K562 (cell line): ENCODE measurements around the gene UCN. TPM values are rescaled to one million over a fixed set of nuclear protein-coding genes. Genes with fewer than 3 reads are reported as not detected.

Experiments used
- BRD4 ChIP-seq: fragments of 200-600 bp; sonication (generic); IDR thresholded peaks from 2 replicates; pipeline ENCODE4 v1.6.1; 2017; ENCODE audit warnings: inconsistent platforms
- CBFA2T2 ChIP-seq: fragments of 450-650 bp; conservative IDR thresholded peaks from 2 replicates; pipeline ENCODE4 v1.6.1; 2017; ENCODE audit warnings: mild to moderate bottlenecking
- EHMT2 ChIP-seq: fragments of 450-650 bp; IDR thresholded peaks from 2 replicates; pipeline ENCODE4 v1.6.1; 2018; ENCODE audit warnings: antibody characterized with exemption
- HINFP ChIP-seq: fragments of 450-650 bp; conservative IDR thresholded peaks from 2 replicates; pipeline ENCODE4 v1.6.1; 2016; ENCODE audit warnings: missing genetic modification characterization, low read depth, mild to moderate bottlenecking, control low read depth, missing compliant biosample characterization
- NR2C2 ChIP-seq, 2 experiments: fragments of 200-800 bp in 1 of 2; sonication (Bioruptor generic) in 1 of 2; sonication (generic) in 1 of 2; formaldehyde crosslinking in 1 of 2; IDR thresholded peaks; 2 replicates each; pipeline versions ENCODE4 v1.6.1 to v1.8.0; 2016 to 2022; ENCODE audit warnings: mild to moderate bottlenecking in 1 of 2, missing compliant biosample characterization in 1 of 2, missing genetic modification characterization in 1 of 2, missing genetic modification reagents in 1 of 2
- PYGO2 ChIP-seq: fragments of 450-650 bp; IDR thresholded peaks from 2 replicates; pipeline ENCODE4 v1.6.1; 2016; ENCODE audit warnings: mild to moderate bottlenecking, missing genetic modification characterization, moderate library complexity, missing compliant biosample characterization
- RFX1 ChIP-seq: fragments of 450-650 bp; IDR thresholded peaks from 2 replicates; pipeline ENCODE4 v1.6.1; 2016; ENCODE audit warnings: mild to moderate bottlenecking, moderate library complexity
- SMARCB1 ChIP-seq: IDR thresholded peaks from 2 replicates; pipeline ENCODE4 v1.6.1; 2011; ENCODE audit warnings: improper control_type of control experiment, low read depth; ENCODE audit not compliant: insufficient read length
- TCF7 ChIP-seq: sonication (generic); IDR thresholded peaks from 2 replicates; pipeline ENCODE4 v1.6.1; 2016; ENCODE audit warnings: antibody characterized with exemption, borderline replicate concordance
- ZHX1 ChIP-seq: fragments of 150-350 bp; conservative IDR thresholded peaks from 2 replicates; pipeline ENCODE4 v1.6.1; 2014; ENCODE audit warnings: low read length
- ZNF398 ChIP-seq: fragments of 250-450 bp; sonication (Bioruptor Pico); IDR thresholded peaks from 2 replicates; pipeline ENCODE4 v1.8.0; 2021; ENCODE audit warnings: moderate library complexity, mild to moderate bottlenecking, inconsistent platforms
- ZNF407 ChIP-seq: fragments of 450-650 bp; IDR thresholded peaks from 2 replicates; pipeline ENCODE4 v1.6.1; 2016; ENCODE audit warnings: low read depth
- polyA plus RNA-seq, 8 experiments: library from polyadenylated mRNA; depleted of rRNA in 4 of 8; stranded (reverse) in 5 of 8; unstranded in 3 of 8; fragments of >200 nt; fragmentation: Nextera tagmentation in 2 of 8; fragmentation: Illumina TruSeq in 1 of 8; extraction: Ambion mirVana in 2 of 8; extraction: Trizol in 1 of 8; gene quantifications; 2 replicates each; pipeline versions ENCODE4 v1.2.1 to v1.2.3, GENCODE V29; 2011 to 2014; ENCODE audit warnings: inconsistent platforms in 1 of 8, missing spikeins in 1 of 8
- total RNA-seq, 7 experiments: library from RNA; depleted of rRNA in 6 of 7; stranded (reverse); fragments of >200 nt in 6 of 7; fragmentation: Illumina TruSeq in 2 of 7; extraction: Trizol in 2 of 7; gene quantifications; 2 replicates each; pipeline versions ENCODE4 v1.2.1 to v1.2.3, GENCODE V29; 2011 to 2021; ENCODE audit warnings: low replicate concordance in 1 of 7

UCN gene
- total and polyA plus RNA-seq, 9 of the 15 experiments (the other 6 are each of a cell fraction or from before 2014, with no cell fraction given), result 0.10 to 2.7 (median 0.43) TPM

- no peak for TF ChIP-seq ZNF407
- no peak for TF ChIP-seq RFX1
- no peak for TF ChIP-seq EHMT2
- no peak for TF ChIP-seq PYGO2 (tag)
- no peak for TF ChIP-seq ZNF398 (CRISPR knock-in tag)
- no peak for TF ChIP-seq CBFA2T2
- TF ChIP-seq ZHX1, result no peak
- TF ChIP-seq NR2C2 (CRISPR knock-in tag; IDR thresholded peaks at IDR 0.05), result no peak
- TF ChIP-seq NR2C2 (tag; IDR thresholded peaks at IDR 0.05), result peak; percentile 77; the same call in 1 of the 2 replicates
- TF ChIP-seq BRD4, result no peak
- TF ChIP-seq TCF7, result no peak
- TF ChIP-seq HINFP, result no peak
- no peak for TF ChIP-seq SMARCB1
These were observed 45.7 kb upstream of the UCN start (continued) for GRCh38 chr2:27353762-27354596.
